Measurements from ENCODE around the gene YES1.
"Not testable (repeated sequence)": the region's sequence is repeated elsewhere in the genome, so short reads cannot be mapped to it uniquely, and the experiment has no call there.

YES1 gene

DNA sequence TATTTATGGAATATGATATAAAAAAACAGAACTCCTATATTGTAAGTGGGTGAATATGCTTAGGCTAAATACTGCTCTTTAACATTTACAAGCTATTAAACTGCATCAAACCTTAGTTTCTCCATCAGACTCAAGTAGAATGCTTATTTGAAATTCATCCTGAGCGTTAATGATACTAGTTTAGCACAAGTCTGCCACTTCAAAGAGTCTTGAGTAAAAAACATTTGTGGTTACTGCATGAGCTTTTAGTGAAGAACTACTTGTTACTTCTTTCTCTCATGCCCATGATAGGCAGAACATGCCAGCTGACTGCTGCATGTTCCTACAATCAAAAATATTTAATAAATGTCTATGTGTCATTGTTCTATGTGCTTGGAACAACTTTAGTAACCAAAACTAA, 12.1 kb downstream of the YES1 start:
- Histone ChIP-seq H2BK12ac (ENCODE audit: low read length in 2 of 2) (no peak overlapping the region), H3K9ac (ENCODE audit: low read length) (no peak overlapping the region)

DNA sequence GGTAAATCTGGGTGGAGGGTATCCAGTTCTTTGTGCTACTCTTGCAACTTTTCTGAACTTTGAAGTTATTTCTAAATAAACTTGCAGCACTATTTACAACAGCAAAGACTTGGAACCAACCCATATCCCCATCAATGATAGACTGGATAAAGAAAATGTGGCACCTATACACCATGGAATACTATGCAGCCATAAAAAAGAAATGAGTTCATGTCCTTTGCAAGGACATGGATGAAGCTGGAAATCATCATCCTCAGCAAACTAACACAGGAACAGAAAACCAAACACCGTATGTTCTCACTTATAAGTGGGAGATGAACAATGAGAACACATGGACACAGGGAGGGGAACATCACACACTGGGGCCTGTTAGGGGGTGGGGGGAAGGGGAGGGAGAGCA, 16.7 kb downstream of the YES1 start:
- not testable (repeated sequence) for H4K91ac ChIP-seq (ENCODE audit: low read length)

More for the DNA sequence above, 12.1 kb downstream of the YES1 start:
- DNase-seq, result no peak
- no peaks in the 10 kb centered on the region for H3K27me3 ChIP-seq (ENCODE audit: control insufficient read depth in 1 of 2, insufficient read depth in 1 of 2, low read length in 2 of 2)
- no peak overlapping the region for H2AFZ ChIP-seq (ENCODE audit: low read depth, low read length)
- H2BK5ac ChIP-seq (ENCODE audit: low read depth, low read length, poor library complexity, severe bottlenecking), result no peak overlapping the region
- no peak overlapping the region for H4K8ac ChIP-seq (ENCODE audit: low read length)
- no peak overlapping the region for H3K18ac ChIP-seq (ENCODE audit: low read depth in 1 of 2, low read length in 2 of 2)
- no peak overlapping the region for H3K23ac ChIP-seq (ENCODE audit: low read length in 2 of 2)
- peaks cover 0 to 3% of the 10 kb centered on the region in 2 experiments for H3K36me3 ChIP-seq (ENCODE audit: control insufficient read depth in 1 of 2, insufficient read depth in 2 of 2, low read depth in 1 of 2, low read length in 2 of 2)
- H3K79me1 ChIP-seq (replicated peaks; ENCODE audit: low read length, poor library complexity, severe bottlenecking), result peaks cover 20% of the 10 kb centered on the region
- H2BK120ac ChIP-seq (ENCODE audit: low read depth, low read length), result no peak overlapping the region
- no peak overlapping the region for H2AK5ac ChIP-seq (ENCODE audit: low read length, severe bottlenecking)
- H3K4me2 ChIP-seq (ENCODE audit: low read length, poor library complexity, severe bottlenecking), result no peak overlapping the region
- no peak overlapping the region for H2BK15ac ChIP-seq (ENCODE audit: low read depth, poor library complexity, severe bottlenecking)
- peaks cover 2% of the 10 kb centered on the region for H3K4me1 ChIP-seq (ENCODE audit: control insufficient read depth, insufficient read depth, low read depth, low read length)
- no peak overlapping the region for H3K14ac ChIP-seq (ENCODE audit: low read length in 2 of 2)
- no peak overlapping the region for H4K91ac ChIP-seq (ENCODE audit: low read length)
- no peak overlapping the region for H3K4me3 ChIP-seq (ENCODE audit: insufficient read depth in 1 of 2, low read depth in 1 of 2, low read length in 2 of 2)
- no peak overlapping the region for H3K27ac ChIP-seq (ENCODE audit: low read length, poor library complexity, severe bottlenecking)
- H3K4ac ChIP-seq (ENCODE audit: low read depth in 1 of 2, low read length in 2 of 2), result no peak overlapping the region
- 100% methylated on average over 1 of the region's 1 CpG for WGBS
- no peaks in the 10 kb centered on the region for H3K9me3 ChIP-seq (ENCODE audit: control insufficient read depth, low read length)

DNA sequence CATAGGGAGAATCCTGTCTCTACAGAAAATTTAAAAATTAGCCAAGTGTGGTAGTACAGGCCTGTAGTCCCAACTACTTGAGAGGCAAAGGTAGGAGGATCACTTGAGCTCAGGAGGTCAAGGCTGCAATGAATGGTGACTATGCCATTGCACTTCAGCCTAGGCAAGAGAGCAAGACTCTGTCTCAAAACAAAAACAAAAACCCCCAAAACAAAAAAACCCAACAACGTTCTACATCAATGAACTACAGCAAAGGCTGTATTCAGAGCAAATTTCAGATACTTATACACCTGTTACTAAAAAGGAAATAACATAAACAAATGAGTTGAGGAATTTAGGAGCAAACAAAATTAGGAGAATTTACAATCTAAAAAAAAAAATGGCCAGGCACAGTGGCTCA, 22.6 kb downstream of the YES1 start:
- H3K14ac ChIP-seq (ENCODE audit: low read length in 2 of 2), result no peak overlapping the region
- H2BK120ac ChIP-seq (ENCODE audit: low read depth, low read length), result no peak overlapping the region
- H2AFZ ChIP-seq (ENCODE audit: low read depth, low read length), result no peak overlapping the region
- H2BK15ac ChIP-seq (ENCODE audit: low read depth, poor library complexity, severe bottlenecking), result no peak overlapping the region
- H3K9me3 ChIP-seq (ENCODE audit: control insufficient read depth, low read length), result no peaks in the 10 kb centered on the region
- no peaks in the 10 kb centered on the region for H3K4me1 ChIP-seq (ENCODE audit: control insufficient read depth, insufficient read depth, low read depth, low read length)
- no peak overlapping the region for H3K27ac ChIP-seq (ENCODE audit: low read length, poor library complexity, severe bottlenecking)
- peaks cover 15% of the 10 kb centered on the region for H3K79me1 ChIP-seq (replicated peaks; ENCODE audit: low read length, poor library complexity, severe bottlenecking)
- WGBS, result no CpG with 5 or more reads among the region's 1 CpG
- no peak overlapping the region for H3K4ac ChIP-seq (ENCODE audit: low read depth in 1 of 2, low read length in 2 of 2)
- H3K27me3 ChIP-seq (ENCODE audit: control insufficient read depth in 1 of 2, insufficient read depth in 1 of 2, low read length in 2 of 2), result no peaks in the 10 kb centered on the region
- no peak overlapping the region for H2AK5ac ChIP-seq (ENCODE audit: low read length, severe bottlenecking)
- H3K23ac ChIP-seq (ENCODE audit: low read length in 2 of 2), result no peak overlapping the region
- H3K4me2 ChIP-seq (ENCODE audit: low read length, poor library complexity, severe bottlenecking), result no peak overlapping the region
- no peak overlapping the region for H3K9ac ChIP-seq (ENCODE audit: low read length)
- H4K91ac ChIP-seq (ENCODE audit: low read length), result no peak overlapping the region
- DNase-seq, result no peak
- no peaks in the 10 kb centered on the region for H3K36me3 ChIP-seq (ENCODE audit: control insufficient read depth in 1 of 2, insufficient read depth in 2 of 2, low read depth in 1 of 2, low read length in 2 of 2)
- no peak overlapping the region for H3K4me3 ChIP-seq (ENCODE audit: insufficient read depth in 1 of 2, low read depth in 1 of 2, low read length in 2 of 2)
- H2BK12ac ChIP-seq (ENCODE audit: low read length in 2 of 2), result no peak overlapping the region
- no peak overlapping the region for H4K8ac ChIP-seq (ENCODE audit: low read length)
- H3K18ac ChIP-seq (ENCODE audit: low read depth in 1 of 2, low read length in 2 of 2), result no peak overlapping the region
- H2BK5ac ChIP-seq (ENCODE audit: low read depth, low read length, poor library complexity, severe bottlenecking), result no peak overlapping the region

More for the DNA sequence above, 16.7 kb downstream of the YES1 start:
- no CpG with 5 or more reads among the region's 1 CpG for WGBS
- not testable (repeated sequence) for H3K14ac ChIP-seq (ENCODE audit: low read length in 2 of 2); H2BK15ac ChIP-seq (ENCODE audit: low read depth, poor library complexity, severe bottlenecking); H2BK12ac ChIP-seq (ENCODE audit: low read length in 2 of 2); H2AFZ ChIP-seq (ENCODE audit: low read depth, low read length); H3K27ac ChIP-seq (ENCODE audit: low read length, poor library complexity, severe bottlenecking); H2BK120ac ChIP-seq (ENCODE audit: low read depth, low read length); H2AK5ac ChIP-seq (ENCODE audit: low read length, severe bottlenecking); H2BK5ac ChIP-seq (ENCODE audit: low read depth, low read length, poor library complexity, severe bottlenecking); H4K8ac ChIP-seq (ENCODE audit: low read length); DNase-seq; H3K23ac ChIP-seq (ENCODE audit: low read length in 2 of 2); H3K4me3 ChIP-seq (ENCODE audit: insufficient read depth in 1 of 2, low read depth in 1 of 2, low read length in 2 of 2); H3K9ac ChIP-seq (ENCODE audit: low read length); H3K4me1 ChIP-seq (ENCODE audit: control insufficient read depth, insufficient read depth, low read depth, low read length); H3K18ac ChIP-seq (ENCODE audit: low read depth in 1 of 2, low read length in 2 of 2); H3K27me3 ChIP-seq (ENCODE audit: control insufficient read depth in 1 of 2, insufficient read depth in 1 of 2, low read length in 2 of 2); H3K4ac ChIP-seq (ENCODE audit: low read depth in 1 of 2, low read length in 2 of 2); H3K36me3 ChIP-seq (ENCODE audit: control insufficient read depth in 1 of 2, insufficient read depth in 2 of 2, low read depth in 1 of 2, low read length in 2 of 2); H3K4me2 ChIP-seq (ENCODE audit: low read length, poor library complexity, severe bottlenecking); H3K9me3 ChIP-seq (ENCODE audit: control insufficient read depth, low read length)
- peaks cover 17% of the 10 kb centered on the region for H3K79me1 ChIP-seq (replicated peaks; ENCODE audit: low read length, poor library complexity, severe bottlenecking)

DNA sequence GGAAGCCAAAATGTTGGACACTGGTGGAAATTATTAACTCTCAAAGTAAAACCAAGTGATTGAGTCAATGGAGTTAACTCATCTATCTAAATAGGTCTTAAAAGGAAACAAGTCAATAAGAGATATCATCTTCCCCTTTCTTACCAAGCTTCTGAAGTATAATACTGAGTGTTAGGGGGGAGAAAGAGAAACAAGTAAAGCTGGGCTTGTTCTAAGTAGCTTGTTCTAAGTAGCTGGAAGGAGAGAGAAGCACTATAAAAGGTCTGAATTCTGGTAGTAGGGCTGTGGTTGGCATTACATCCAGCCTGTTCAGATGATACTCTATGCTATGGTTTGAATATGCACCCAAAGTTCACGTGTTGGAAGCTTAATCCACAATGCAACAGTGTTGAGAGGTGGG, 26.8 kb downstream of the YES1 start:
- Histone ChIP-seq H3K4me1 (ENCODE audit: control insufficient read depth, insufficient read depth, low read depth, low read length) (no peaks in the 10 kb centered on the region), H2AFZ (ENCODE audit: low read depth, low read length) (no peak overlapping the region), H3K9me3 (ENCODE audit: control insufficient read depth, low read length) (no peaks in the 10 kb centered on the region), H2BK120ac (ENCODE audit: low read depth, low read length) (no peak overlapping the region), H2BK12ac (ENCODE audit: low read length in 2 of 2) (no peak overlapping the region), H3K4me2 (ENCODE audit: low read length, poor library complexity, severe bottlenecking) (no peak overlapping the region), H3K4ac (ENCODE audit: low read depth in 1 of 2, low read length in 2 of 2) (no peak overlapping the region), H4K8ac (ENCODE audit: low read length) (no peak overlapping the region), H3K36me3 (ENCODE audit: control insufficient read depth in 1 of 2, insufficient read depth in 2 of 2, low read depth in 1 of 2, low read length in 2 of 2) (no peaks in the 10 kb centered on the region), H3K18ac (ENCODE audit: low read depth in 1 of 2, low read length in 2 of 2) (no peak overlapping the region), H4K91ac (ENCODE audit: low read length) (no peak overlapping the region), H3K27ac (ENCODE audit: low read length, poor library complexity, severe bottlenecking) (no peak overlapping the region), H2BK15ac (ENCODE audit: low read depth, poor library complexity, severe bottlenecking) (no peak overlapping the region), H3K27me3 (ENCODE audit: control insufficient read depth in 1 of 2, insufficient read depth in 1 of 2, low read length in 2 of 2) (no peaks in the 10 kb centered on the region), H3K79me1 (replicated peaks; ENCODE audit: low read length, poor library complexity, severe bottlenecking) (peaks cover 23% of the 10 kb centered on the region), H3K14ac (ENCODE audit: low read length in 2 of 2) (no peak overlapping the region), H3K4me3 (ENCODE audit: insufficient read depth in 1 of 2, low read depth in 1 of 2, low read length in 2 of 2) (no peak overlapping the region), H3K23ac (ENCODE audit: low read length in 2 of 2) (no peak overlapping the region), H3K9ac (ENCODE audit: low read length) (no peak overlapping the region), H2AK5ac (ENCODE audit: low read length, severe bottlenecking) (no peak overlapping the region), H2BK5ac (ENCODE audit: low read depth, low read length, poor library complexity, severe bottlenecking) (no peak overlapping the region)
- 98% methylated on average over 1 of the region's 1 CpG for WGBS
- no peak for DNase-seq
